ENCODE data around the gene BCOR.

DNA sequence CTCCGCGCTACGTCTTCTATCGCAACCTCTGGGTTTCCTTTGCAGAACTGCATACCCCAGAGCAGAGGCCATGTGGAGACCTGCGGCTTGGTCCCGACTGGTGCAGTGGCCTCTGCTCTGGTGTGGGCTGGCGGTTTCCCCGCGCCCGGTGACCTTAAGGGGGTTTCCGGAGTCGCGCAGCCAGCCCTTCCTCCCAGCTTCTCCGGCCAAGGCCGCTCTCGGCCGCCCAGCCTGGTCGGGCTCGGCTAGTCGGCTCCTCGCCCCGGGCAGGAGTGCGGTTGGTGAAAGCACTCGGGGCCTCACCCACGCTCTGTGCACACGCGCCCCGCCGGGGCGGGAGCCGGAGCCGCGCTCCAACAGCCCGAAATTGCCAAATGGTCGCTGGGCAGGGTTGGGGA is 84.9 kb downstream of the BCOR start:
- TF ChIP-seq, protein P1, sequence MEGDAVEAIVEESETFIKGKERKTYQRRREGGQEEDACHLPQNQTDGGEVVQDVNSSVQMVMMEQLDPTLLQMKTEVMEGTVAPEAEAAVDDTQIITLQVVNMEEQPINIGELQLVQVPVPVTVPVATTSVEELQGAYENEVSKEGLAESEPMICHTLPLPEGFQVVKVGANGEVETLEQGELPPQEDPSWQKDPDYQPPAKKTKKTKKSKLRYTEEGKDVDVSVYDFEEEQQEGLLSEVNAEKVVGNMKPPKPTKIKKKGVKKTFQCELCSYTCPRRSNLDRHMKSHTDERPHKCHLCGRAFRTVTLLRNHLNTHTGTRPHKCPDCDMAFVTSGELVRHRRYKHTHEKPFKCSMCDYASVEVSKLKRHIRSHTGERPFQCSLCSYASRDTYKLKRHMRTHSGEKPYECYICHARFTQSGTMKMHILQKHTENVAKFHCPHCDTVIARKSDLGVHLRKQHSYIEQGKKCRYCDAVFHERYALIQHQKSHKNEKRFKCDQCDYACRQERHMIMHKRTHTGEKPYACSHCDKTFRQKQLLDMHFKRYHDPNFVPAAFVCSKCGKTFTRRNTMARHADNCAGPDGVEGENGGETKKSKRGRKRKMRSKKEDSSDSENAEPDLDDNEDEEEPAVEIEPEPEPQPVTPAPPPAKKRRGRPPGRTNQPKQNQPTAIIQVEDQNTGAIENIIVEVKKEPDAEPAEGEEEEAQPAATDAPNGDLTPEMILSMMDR (IDR thresholded peaks at IDR 0.05), result no peak
- TF ChIP-seq POLR2A (IDR thresholded peaks at IDR 0.05), result no peak
